Mucosa of rectum (tissue), 2 donors: ENCODE measurements around the gene TNNT2.

Experiments
- H3K27ac ChIP-seq, 2 donors: one replicate each; pipeline ENCODE4 v1.7.0; 2013; ENCODE audit warnings: inconsistent platforms in 2 of 2, low read depth in 2 of 2, low read length in 2 of 2
- H3K27me3 ChIP-seq, 2 donors: one replicate each; pipeline ENCODE4 v1.7.0; 2013; ENCODE audit warnings: low read length in 2 of 2; ENCODE audit not compliant: control insufficient read depth in 2 of 2, insufficient read depth in 2 of 2
- H3K36me3 ChIP-seq, 2 donors: one replicate each; pipeline ENCODE4 v1.7.0; 2013; ENCODE audit warnings: low read length in 2 of 2; ENCODE audit not compliant: control insufficient read depth in 2 of 2, insufficient read depth in 2 of 2
- H3K4me1 ChIP-seq, 2 donors: one replicate each; pipeline ENCODE4 v1.7.0; 2013; ENCODE audit warnings: low read length in 2 of 2, mild to moderate bottlenecking in 1 of 2; ENCODE audit not compliant: control insufficient read depth in 2 of 2, insufficient read depth in 2 of 2
- H3K4me3 ChIP-seq, 2 donors: one replicate each; pipeline ENCODE4 v1.7.0; 2013; ENCODE audit warnings: low read length in 2 of 2
- H3K9ac ChIP-seq, 2 donors: one replicate each; pipeline ENCODE4 v1.7.0; 2013; ENCODE audit warnings: low read length in 2 of 2, low read depth in 1 of 2, mild to moderate bottlenecking in 1 of 2
- H3K9me3 ChIP-seq, 2 donors: one replicate each; pipeline ENCODE4 v1.7.0; 2013; ENCODE audit warnings: low read length in 2 of 2; ENCODE audit not compliant: control insufficient read depth in 2 of 2
- donor health status: healthy.
- donor health status: Normal muscosa, but diverticular disease.

TNNT2 gene

DNA sequence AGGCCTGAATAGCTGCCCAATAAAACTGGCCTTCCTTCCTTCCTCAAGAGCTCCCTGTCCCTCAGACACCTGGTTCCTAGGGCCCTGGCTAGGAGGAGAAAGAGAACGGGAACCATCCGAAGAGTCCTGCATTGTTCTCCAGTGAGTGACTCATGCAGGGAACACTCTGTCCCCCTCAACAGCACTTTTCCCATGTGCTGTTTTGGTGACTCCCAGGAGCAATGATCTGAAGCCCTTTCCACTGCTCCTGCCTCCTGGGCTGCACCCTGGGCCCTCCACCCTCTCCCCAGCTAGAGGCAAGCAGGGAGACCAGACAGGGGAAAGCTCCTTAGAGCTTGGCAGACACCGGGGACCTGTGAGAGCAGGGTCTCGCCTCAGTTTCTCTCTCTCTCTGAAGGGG, 18.9 kb downstream of the TNNT2 start:
- H3K4me3 ChIP-seq, result no peak overlapping the region
- H3K4me1 ChIP-seq, result no peaks in the 10 kb centered on the region
- H3K27me3 ChIP-seq, result peaks cover 0 to 2% of the 10 kb centered on the region in 2 donors
- no peaks in the 10 kb centered on the region for H3K9me3 ChIP-seq
- no peak overlapping the region for H3K9ac ChIP-seq
- no peak overlapping the region for H3K27ac ChIP-seq
- no peaks in the 10 kb centered on the region for H3K36me3 ChIP-seq

DNA sequence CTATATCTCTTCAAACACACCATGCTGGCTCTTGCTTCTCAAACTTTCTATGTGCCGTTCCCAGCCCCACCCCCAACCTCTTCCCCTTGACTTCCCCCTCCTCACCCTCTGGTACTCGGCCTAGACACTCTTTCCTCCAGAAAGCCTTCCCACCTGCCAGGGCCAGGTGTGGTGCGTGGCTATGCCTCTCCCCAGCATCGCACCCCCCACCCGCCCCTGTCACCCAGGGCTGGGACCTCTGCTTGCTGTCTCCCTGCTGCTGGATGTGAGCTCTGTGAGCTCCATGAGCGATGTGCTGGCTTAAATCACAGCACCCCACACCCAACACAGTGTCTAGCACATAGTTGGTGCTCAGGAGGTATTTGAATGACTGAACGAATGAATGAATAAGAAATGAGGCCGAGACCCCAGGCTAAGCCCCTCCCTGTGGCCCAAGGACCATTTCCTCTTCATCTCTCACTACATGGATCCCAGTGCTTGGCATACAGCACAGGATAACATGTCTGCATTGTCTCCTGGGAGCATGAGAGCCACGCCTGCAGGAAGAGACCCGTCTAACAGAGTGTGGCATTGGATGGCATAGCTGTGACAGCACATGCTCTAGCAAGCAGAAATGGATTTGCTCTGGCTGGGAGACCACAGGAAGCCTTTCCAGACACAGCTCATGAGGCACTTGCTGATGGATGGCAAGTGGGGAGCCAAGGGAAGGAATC, 19.7 kb downstream of the TNNT2 start:
- Histone ChIP-seq H3K36me3 (no peaks in the 10 kb centered on the region), H3K4me3 (no peak overlapping the region), H3K9me3 (no peaks in the 10 kb centered on the region), H3K27ac (no peak overlapping the region), H3K4me1 (peaks cover 0 to 4% of the 10 kb centered on the region in 2 donors), H3K9ac (no peak overlapping the region), H3K27me3 (peaks cover 0 to 2% of the 10 kb centered on the region in 2 donors)

DNA sequence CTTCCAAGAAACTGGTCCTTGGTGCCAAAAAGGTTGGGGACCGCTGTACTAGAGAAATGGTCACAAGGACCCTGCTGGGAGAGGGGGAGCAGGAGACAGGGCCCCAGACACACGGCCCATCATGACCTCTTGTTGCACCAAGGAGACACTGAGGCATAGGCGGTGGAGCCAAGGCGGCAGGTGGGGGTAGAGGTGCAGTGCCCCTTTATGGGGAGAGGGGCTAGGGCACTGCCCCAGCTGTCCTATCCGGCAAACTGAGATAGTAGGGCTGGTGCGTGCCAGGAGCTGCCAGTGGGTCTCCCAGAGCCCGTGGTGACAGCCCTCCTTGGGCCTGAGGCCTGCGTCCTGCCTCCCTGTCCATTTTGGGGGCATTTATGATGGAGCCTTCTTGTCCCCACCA, 20.3 kb downstream of the TNNT2 start:
- Histone ChIP-seq H3K9me3 (no peaks in the 10 kb centered on the region), H3K27ac (no peak overlapping the region), H3K27me3 (no peaks in the 10 kb centered on the region), H3K4me1 (peaks cover 0 to 4% of the 10 kb centered on the region in 2 donors), H3K36me3 (no peaks in the 10 kb centered on the region), H3K4me3 (no peak overlapping the region), H3K9ac (no peak overlapping the region)

DNA sequence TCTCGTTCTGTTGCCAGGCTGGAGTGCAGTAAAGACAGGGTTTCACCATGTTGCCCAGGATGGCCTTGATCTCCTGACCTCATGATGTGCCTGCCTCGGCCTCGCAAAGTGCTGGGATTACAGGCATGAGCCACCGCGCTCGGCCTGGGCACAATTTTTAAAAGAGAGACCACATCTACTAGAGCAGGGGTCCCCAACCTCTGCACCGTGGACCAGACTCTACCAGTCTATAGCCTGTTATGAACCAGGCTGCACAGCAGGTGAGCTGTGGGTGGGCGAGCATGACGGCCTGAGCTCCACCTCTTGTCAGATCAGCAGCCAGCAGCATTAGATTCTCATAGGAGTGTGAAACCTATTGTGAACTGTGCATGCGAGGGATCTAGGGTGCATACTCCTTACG, 20.8 kb downstream of the TNNT2 start:
- H3K9ac ChIP-seq, result no peak overlapping the region
- H3K4me1 ChIP-seq, result peaks cover 0 to 4% of the 10 kb centered on the region in 2 donors
- no peak overlapping the region for H3K4me3 ChIP-seq
- H3K27ac ChIP-seq, result no peak overlapping the region
- no peaks in the 10 kb centered on the region for H3K27me3 ChIP-seq
- no peaks in the 10 kb centered on the region for H3K36me3 ChIP-seq
- H3K9me3 ChIP-seq, result no peaks in the 10 kb centered on the region

DNA sequence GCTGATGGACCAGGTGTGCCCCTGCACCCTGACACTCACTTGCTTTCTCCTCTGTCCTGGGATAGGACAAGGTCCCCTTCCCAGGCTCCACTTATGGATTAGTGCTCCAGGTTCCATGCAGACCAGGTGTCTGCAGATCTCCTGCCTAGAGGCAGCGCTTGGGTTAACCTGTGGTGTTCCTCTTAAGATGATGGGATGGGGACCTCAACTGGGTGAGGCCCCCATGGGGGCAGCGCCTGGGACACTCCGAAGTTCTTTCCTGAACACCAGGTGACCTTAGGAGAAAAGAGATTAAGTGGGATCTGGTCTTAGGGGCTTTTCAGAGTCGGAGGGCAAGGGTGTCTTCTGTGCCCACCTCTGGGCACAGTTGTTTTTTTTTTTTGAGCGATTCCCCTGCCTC, 21.2 kb downstream of the TNNT2 start:
- no peaks in the 10 kb centered on the region for H3K36me3 ChIP-seq
- H3K9ac ChIP-seq, result no peak overlapping the region
- peaks cover 0 to 2% of the 10 kb centered on the region in 2 donors for H3K27me3 ChIP-seq
- peaks cover 0 to 4% of the 10 kb centered on the region in 2 donors for H3K4me1 ChIP-seq
- no peaks in the 10 kb centered on the region for H3K9me3 ChIP-seq
- no peak overlapping the region for H3K27ac ChIP-seq
- H3K4me3 ChIP-seq, result no peak overlapping the region

DNA sequence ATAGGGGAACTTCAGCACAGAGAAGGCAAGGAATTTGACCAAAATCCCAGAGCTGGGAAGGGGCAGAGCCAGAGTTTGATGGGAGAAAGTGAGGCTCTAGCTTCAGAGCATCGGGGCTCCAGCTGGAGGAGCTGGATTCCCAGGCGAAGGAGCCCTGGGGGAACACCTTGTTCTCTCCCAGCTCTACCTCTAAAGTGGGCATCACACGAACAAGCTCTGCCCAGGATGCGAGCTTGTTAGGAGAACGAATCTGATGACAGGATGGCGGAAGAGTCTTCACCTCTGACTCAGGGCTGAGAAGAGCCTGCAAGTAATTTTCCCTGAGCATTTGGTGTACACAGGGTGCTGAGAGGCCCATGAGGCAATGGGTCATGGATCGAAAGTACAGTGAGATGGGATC, 22.0 kb downstream of the TNNT2 start:
- H3K36me3 ChIP-seq, result no peaks in the 10 kb centered on the region
- H3K9ac ChIP-seq, result no peak overlapping the region
- H3K27me3 ChIP-seq, result peaks cover 0 to 8% of the 10 kb centered on the region in 2 donors
- no peak overlapping the region for H3K4me3 ChIP-seq
- peaks cover 0 to 4% of the 10 kb centered on the region in 2 donors for H3K4me1 ChIP-seq
- H3K27ac ChIP-seq, result no peak overlapping the region
- no peaks in the 10 kb centered on the region for H3K9me3 ChIP-seq

DNA sequence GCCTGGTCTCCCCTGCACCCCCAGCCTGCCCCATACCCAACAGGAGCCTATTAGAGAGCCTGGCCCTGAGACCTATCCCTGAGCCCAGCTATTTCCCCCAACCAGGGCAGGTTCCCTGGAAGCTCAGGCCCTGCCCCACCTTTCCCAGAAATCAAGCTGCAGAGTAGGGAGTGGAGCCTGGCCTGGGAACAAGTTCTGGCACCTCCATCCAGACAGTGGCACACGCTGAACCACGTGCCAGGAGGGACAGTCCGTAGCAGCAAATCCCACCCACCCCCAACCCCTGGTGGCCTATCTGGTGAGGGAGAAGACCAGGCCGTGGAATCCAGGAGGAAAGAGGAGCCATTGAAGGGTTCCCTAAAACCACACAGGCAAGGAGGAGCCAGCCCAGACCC, 22.6 kb downstream of the TNNT2 start:
- no peaks in the 10 kb centered on the region for H3K9me3 ChIP-seq
- peaks cover 0 to 8% of the 10 kb centered on the region in 2 donors for H3K27me3 ChIP-seq
- no peaks in the 10 kb centered on the region for H3K36me3 ChIP-seq
- H3K4me1 ChIP-seq, result peaks cover 0 to 4% of the 10 kb centered on the region in 2 donors
- no peak overlapping the region for H3K9ac ChIP-seq
- no peak overlapping the region for H3K4me3 ChIP-seq
- H3K27ac ChIP-seq, result no peak overlapping the region

DNA sequence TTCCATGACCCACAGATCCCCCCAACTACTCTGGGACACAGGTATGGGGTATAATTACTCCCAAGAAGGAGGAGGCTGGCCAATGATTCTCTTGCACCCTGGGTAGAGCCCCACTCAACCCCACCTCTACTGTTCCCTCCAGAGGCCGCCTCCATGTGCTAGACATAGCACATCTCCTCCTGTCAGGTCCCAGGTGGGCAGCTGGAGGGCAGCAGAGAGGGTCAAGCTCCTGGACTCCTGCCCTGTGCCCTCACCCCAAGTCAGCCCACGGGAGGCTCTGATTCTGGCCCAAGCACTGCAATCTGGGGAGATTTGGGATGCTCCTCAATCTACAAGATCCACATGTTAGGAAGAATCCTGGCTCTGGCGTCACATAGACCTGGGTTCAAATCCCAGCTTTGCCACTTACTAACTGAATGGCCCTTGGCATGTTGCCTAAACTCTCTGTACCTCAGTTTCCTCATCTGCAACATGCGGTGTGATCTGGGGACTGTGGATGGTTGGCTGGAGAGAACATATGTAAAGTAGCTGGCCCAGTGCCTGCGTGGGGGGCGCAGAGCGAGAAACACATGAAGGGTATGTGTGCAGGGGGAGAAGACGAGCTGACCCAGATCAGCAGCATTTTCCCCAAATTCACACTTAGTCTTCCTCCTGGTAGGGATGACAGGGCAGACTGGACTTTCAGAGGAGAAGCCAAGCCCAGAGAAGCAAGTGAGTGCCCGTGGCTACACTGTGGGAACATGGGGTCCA, 23.2 kb downstream of the TNNT2 start:
- no peak overlapping the region for H3K4me3 ChIP-seq
- no peak overlapping the region for H3K27ac ChIP-seq
- no peaks in the 10 kb centered on the region for H3K36me3 ChIP-seq
- H3K9ac ChIP-seq, result no peak overlapping the region
- H3K4me1 ChIP-seq, result peaks cover 0 to 4% of the 10 kb centered on the region in 2 donors
- H3K27me3 ChIP-seq, result peaks cover 0 to 8% of the 10 kb centered on the region in 2 donors
- H3K9me3 ChIP-seq, result no peaks in the 10 kb centered on the region

DNA sequence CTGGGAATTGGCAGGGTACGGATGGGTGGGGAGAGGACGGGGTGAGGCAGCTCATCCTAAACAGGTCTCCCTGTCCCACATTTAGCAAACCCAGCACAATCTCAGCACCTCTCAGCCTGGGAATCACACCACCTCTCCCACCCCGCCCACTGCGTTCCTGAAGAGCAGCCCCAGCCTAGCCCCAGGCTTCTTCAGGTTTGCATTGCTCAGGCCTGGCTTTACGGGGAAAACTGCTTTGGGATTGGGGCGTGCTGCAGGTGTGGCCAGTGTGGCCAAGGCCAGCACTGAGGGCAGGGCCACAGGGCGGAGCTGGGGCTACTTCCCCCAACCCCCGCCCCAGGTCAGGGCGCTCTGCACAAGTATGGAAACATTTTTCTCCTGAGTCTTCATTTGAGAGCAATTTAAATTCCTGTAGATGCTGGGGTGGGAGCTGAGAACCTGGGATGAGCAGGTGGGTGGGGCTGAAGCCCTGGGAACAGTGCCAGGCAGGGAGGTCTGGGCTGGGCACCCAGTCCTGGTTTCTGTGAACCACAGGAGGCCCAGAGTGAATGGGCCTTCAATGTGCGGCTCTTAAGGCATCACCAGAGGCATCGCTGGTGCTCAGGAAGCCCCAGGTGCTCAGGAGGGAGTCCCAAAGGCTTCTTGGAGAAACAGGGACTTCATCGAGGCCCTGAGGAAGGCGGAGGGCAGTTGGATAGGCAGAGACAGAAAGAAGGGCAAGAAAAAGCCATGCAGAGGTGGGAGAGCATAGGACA, 24.1 kb downstream of the TNNT2 start:
- Histone ChIP-seq H3K9ac (no peak overlapping the region), H3K27me3 (peaks cover 0 to 8% of the 10 kb centered on the region in 2 donors), H3K9me3 (no peaks in the 10 kb centered on the region), H3K36me3 (no peaks in the 10 kb centered on the region), H3K4me1 (peaks cover 0 to 4% of the 10 kb centered on the region in 2 donors), H3K27ac (no peak overlapping the region), H3K4me3 (no peak overlapping the region)

DNA sequence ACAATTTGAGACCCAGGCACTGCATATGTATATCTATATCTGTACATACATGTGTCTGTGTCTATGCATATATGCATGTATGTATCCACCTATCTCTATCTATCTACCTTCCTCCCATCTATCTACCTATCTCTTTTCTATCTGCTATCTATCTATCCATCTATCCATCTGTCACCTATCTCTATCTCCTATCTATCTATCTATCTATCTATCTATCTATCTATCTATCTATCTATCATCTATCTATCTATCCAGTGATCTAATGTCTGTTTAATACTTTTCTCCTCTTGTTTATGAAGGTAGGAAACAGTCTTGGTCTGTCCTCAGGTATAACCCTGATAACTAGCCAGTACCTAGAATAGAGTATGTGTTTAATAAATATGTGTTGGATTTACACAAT, 25.9 kb downstream of the TNNT2 start:
- H3K36me3 ChIP-seq, result no peaks in the 10 kb centered on the region
- no peaks in the 10 kb centered on the region for H3K9me3 ChIP-seq
- peaks cover 0 to 4% of the 10 kb centered on the region in 2 donors for H3K4me1 ChIP-seq
- no peak overlapping the region for H3K27ac ChIP-seq
- H3K4me3 ChIP-seq, result no peak overlapping the region
- H3K27me3 ChIP-seq, result peaks cover 3 to 8% of the 10 kb centered on the region in 2 donors
- H3K9ac ChIP-seq, result no peak overlapping the region
